K562 (cell line): ENCODE results near the gene UNC13A. TPM values are rescaled to one million over a fixed set of nuclear protein-coding genes. Genes with fewer than 3 reads are reported as not detected.

Experiments used
- ADNP ChIP-seq: fragments of 200-800 bp; sonication (Bioruptor generic); IDR thresholded peaks from 2 replicates; pipeline ENCODE4 v1.6.1; 2016; ENCODE audit warnings: missing genetic modification characterization, missing compliant biosample characterization
- ATF7 ChIP-seq: fragments of 450-650 bp; IDR thresholded peaks from 2 replicates; pipeline ENCODE4 v1.7.1; 2014; ENCODE audit warnings: mild to moderate bottlenecking, moderate library complexity
- BACH1 ChIP-seq: fragments of 200-800 bp; sonication (Bioruptor generic); IDR thresholded peaks from 2 replicates; pipeline ENCODE4 v1.6.1; 2016; ENCODE audit warnings: missing genetic modification characterization, missing compliant biosample characterization
- CGGBP1 ChIP-seq: fragments of 250-450 bp; sonication (Bioruptor Pico); IDR thresholded peaks from 2 replicates; pipeline ENCODE4 v1.9.0; 2021; ENCODE audit warnings: mild to moderate bottlenecking
- CHAMP1 ChIP-seq: fragments of 450-650 bp; IDR thresholded peaks from 2 replicates; pipeline ENCODE4 v1.6.1; 2016; ENCODE audit warnings: mild to moderate bottlenecking
- FOXK2 ChIP-seq, 2 experiments: fragments of 450-650 bp; IDR thresholded peaks in 1 of 2; conservative IDR thresholded peaks in 1 of 2; 2 replicates each; pipeline ENCODE4 v1.6.1; 2016; ENCODE audit warnings: low read depth in 2 of 2, mild to moderate bottlenecking in 1 of 2
- FOXM1 ChIP-seq, 2 experiments: fragments of 450-650 bp in 1 of 2; sonication (generic) in 1 of 2; formaldehyde crosslinking in 1 of 2; IDR thresholded peaks; 2 replicates each; pipeline versions ENCODE4 v1.6.1 to v1.9.0; 2017 to 2022; ENCODE audit warnings: low read depth in 2 of 2, mild to moderate bottlenecking in 2 of 2, missing genetic modification reagents in 1 of 2, moderate library complexity in 1 of 2
- GTF2B ChIP-seq: IDR thresholded peaks from 2 replicates; pipeline ENCODE4 v1.6.1; 2011; ENCODE audit not compliant: insufficient read length; ENCODE audit errors: extremely low read depth
- HMG20B ChIP-seq: fragments of 250-450 bp; sonication (Bioruptor Pico); IDR thresholded peaks from 2 replicates; pipeline ENCODE4 v1.5.0; 2021; ENCODE audit warnings: mild to moderate bottlenecking
- IRF1 ChIP-seq: sonication (generic); formaldehyde crosslinking; IDR thresholded peaks from 2 replicates; pipeline ENCODE4 v1.8.0; 2022; ENCODE audit warnings: missing genetic modification reagents, mild to moderate bottlenecking, borderline replicate concordance
- KLF1 ChIP-seq: fragments of 450-650 bp; IDR thresholded peaks from 2 replicates; pipeline ENCODE4 v1.6.1; 2016; ENCODE audit warnings: missing genetic modification characterization, missing compliant biosample characterization
- MAZ ChIP-seq, 2 experiments: fragments of 450-650 bp in 1 of 2; sonication (generic) in 1 of 2; formaldehyde crosslinking; IDR thresholded peaks in 1 of 2; conservative IDR thresholded peaks in 1 of 2; 2 replicates each; pipeline versions ENCODE4 v1.4.0 to v1.5.0; 2020; ENCODE audit warnings: mild to moderate bottlenecking in 1 of 2, missing genetic modification reagents in 1 of 2
- NRF1 ChIP-seq, 2 experiments: fragments of 450-650 bp; IDR thresholded peaks in 1 of 2; conservative IDR thresholded peaks in 1 of 2; 2 replicates each; pipeline ENCODE4 v1.6.1; 2014; ENCODE audit warnings: mild to moderate bottlenecking in 2 of 2
- PCBP2 ChIP-seq: fragments of 200-400 bp; formaldehyde crosslinking; IDR thresholded peaks from 2 replicates; pipeline ENCODE4 v1.6.1; 2018; ENCODE audit warnings: low read length, low read depth, mild to moderate bottlenecking, moderate library complexity; ENCODE audit not compliant: poor library complexity, severe bottlenecking
- RBM17 ChIP-seq: fragments of 200-400 bp; formaldehyde crosslinking; IDR thresholded peaks from 2 replicates; pipeline ENCODE4 v1.6.1; 2017; ENCODE audit warnings: low read depth, mild to moderate bottlenecking, low read length, borderline replicate concordance
- RFX1 ChIP-seq: fragments of 450-650 bp; IDR thresholded peaks from 2 replicates; pipeline ENCODE4 v1.6.1; 2016; ENCODE audit warnings: mild to moderate bottlenecking, moderate library complexity
- STAT6 ChIP-seq: sonication (generic); formaldehyde crosslinking; IDR thresholded peaks from 2 replicates; pipeline ENCODE4 v1.8.1; 2023; ENCODE audit warnings: mild to moderate bottlenecking, missing genetic modification reagents
- TOE1 ChIP-seq, 2 experiments: fragments of 450-650 bp in 1 of 2; sonication (generic) in 1 of 2; formaldehyde crosslinking in 1 of 2; IDR thresholded peaks; 2 replicates each; pipeline versions ENCODE4 v1.7.1 to v1.8.0; 2016 to 2022; ENCODE audit warnings: borderline replicate concordance in 2 of 2, mild to moderate bottlenecking in 2 of 2, antibody characterized with exemption in 1 of 2, inconsistent platforms in 1 of 2, low read depth in 1 of 2, missing genetic modification reagents in 1 of 2, moderate library complexity in 1 of 2
- ZFP36 ChIP-seq: fragments of 150-350 bp; IDR thresholded peaks from 2 replicates; pipeline ENCODE4 v1.6.1; 2018; ENCODE audit warnings: low read length, low read depth; ENCODE audit not compliant: partially characterized antibody
- ZNF589 ChIP-seq: fragments of 200-800 bp; sonication (Bioruptor generic); IDR thresholded peaks from 2 replicates; pipeline ENCODE4 v1.6.1; 2016; ENCODE audit warnings: low read depth, missing genetic modification characterization, missing compliant biosample characterization
- polyA plus RNA-seq, 8 experiments: library from polyadenylated mRNA; depleted of rRNA in 4 of 8; stranded (reverse) in 5 of 8; unstranded in 3 of 8; fragments of >200 nt; fragmentation: Nextera tagmentation in 2 of 8; fragmentation: Illumina TruSeq in 1 of 8; extraction: Ambion mirVana in 2 of 8; extraction: Trizol in 1 of 8; gene quantifications; 2 replicates each; pipeline versions ENCODE4 v1.2.1 to v1.2.3, GENCODE V29; 2011 to 2014; ENCODE audit warnings: inconsistent platforms in 1 of 8, missing spikeins in 1 of 8
- total RNA-seq, 7 experiments: library from RNA; depleted of rRNA in 6 of 7; stranded (reverse); fragments of >200 nt in 6 of 7; fragmentation: Illumina TruSeq in 2 of 7; extraction: Trizol in 2 of 7; gene quantifications; 2 replicates each; pipeline versions ENCODE4 v1.2.1 to v1.2.3, GENCODE V29; 2011 to 2021; ENCODE audit warnings: low replicate concordance in 1 of 7

UNC13A gene
- total and polyA plus RNA-seq, 9 of the 15 experiments (the other 6 are each of a cell fraction or from before 2014, with no cell fraction given), result 0.03 to 1.0 (median 0.25) TPM

GRCh38 chr19:17681505-17682125 lies 6.5 kb downstream of the UNC13A start (continued):
- TF ChIP-seq PCBP2 (no peak), GTF2B (no peak), CHAMP1 (0 out of 2 replicates have a peak, but pooled peaks have one; percentile 66), RBM17 (no peak), BACH1 (no peak), TOE1 (IDR thresholded peaks at IDR 0.05; ENCODE audit: borderline replicate concordance) (no peak), TOE1 (CRISPR knock-in tag; IDR thresholded peaks at IDR 0.05; ENCODE audit: borderline replicate concordance, low read depth) (0 out of 2 replicates have a peak, but pooled peaks have one; percentile 42), HMG20B (no peak), KLF1 (no peak), ADNP (tag) (no peak), CGGBP1 (no peak), STAT6 (no peak), ZNF589 (CRISPR knock-in tag) (no peak), RFX1 (no peak), FOXK2 (conservative IDR thresholded peaks at IDR 0.05 in 1 of 2, IDR thresholded peaks at IDR 0.05 in 1 of 2; ENCODE audit: low read depth in 2 of 2) (no peak), NRF1 (conservative IDR thresholded peaks at IDR 0.05 in 1 of 2, IDR thresholded peaks at IDR 0.05 in 1 of 2) (no peak), IRF1 (CRISPR knock-in tag) (no peak), MAZ (CRISPR knock-in tag; conservative IDR thresholded peaks at IDR 0.05 in 1 of 2, IDR thresholded peaks at IDR 0.05 in 1 of 2) (peak; percentile 47 to 81; a peak in 3 of 4 replicates), ATF7 (peak; percentile 99), ZFP36 (no peak), FOXM1 (IDR thresholded peaks at IDR 0.05; ENCODE audit: low read depth) (no peak), FOXM1 (CRISPR knock-in tag; IDR thresholded peaks at IDR 0.05; ENCODE audit: low read depth) (no peak)
